GM18909 (cell line): Measurements from ENCODE around the gene KLHL17.

ENCODE experiments used
- ATAC-seq: cut with Tn5 transposase; IDR thresholded peaks from one replicate; pipeline ENCODE4 v1.9.1; 2021; ENCODE audit warnings: mild to moderate bottlenecking; ENCODE audit not compliant: unreplicated experiment, poor library complexity

Gene KLHL17

GRCh38 chr1:947958-948357, 12.4 kb upstream of the KLHL17 start:
- ATAC-seq: no peak

GRCh38 chr1:950268-950667, 10.1 kb upstream of the KLHL17 start:
- ATAC-seq: no peak

- no peak for ATAC-seq
Measured at GRCh38 chr1:950881-951280, 9.5 kb upstream of the KLHL17 start.

GRCh38 chr1:951364-951763, 9.0 kb upstream of the KLHL17 start:
- ATAC-seq: no peak

- ATAC-seq: no peak
Measured at GRCh38 chr1:952201-952600, 8.2 kb upstream of the KLHL17 start.

GRCh38 chr1:952603-953002, 7.8 kb upstream of the KLHL17 start:
- ATAC-seq: no peak

- ATAC-seq: no peak
Measured at GRCh38 chr1:953524-954320, 6.7 kb upstream of the KLHL17 start.

GRCh38 chr1:954927-955326, 5.5 kb upstream of the KLHL17 start:
- no peak for ATAC-seq

GRCh38 chr1:955474-955873, 4.9 kb upstream of the KLHL17 start:
- no peak for ATAC-seq

- no peak for ATAC-seq
Measured at GRCh38 chr1:956636-957035, 3.7 kb upstream of the KLHL17 start.

GRCh38 chr1:958823-959730, 1.3 kb upstream of the KLHL17 start, which contains the start of gene NOC2L:
TSS of gene NOC2L (minus strand) at chr1:959256. CDS start at chr1:959240, 16 bp downstream.
- ATAC-seq: peak; percentile 73

- ATAC-seq: no peak
Measured at GRCh38 chr1:959731-960362, 537 bp upstream of the KLHL17 start.

- no peak for ATAC-seq
Measured at GRCh38 chr1:961132-961669, 817 bp downstream of the KLHL17 start.

GRCh38 chr1:962381-963300, 2.3 kb downstream of the KLHL17 start:
- ATAC-seq: no peak

- no peak for ATAC-seq
Measured at GRCh38 chr1:963301-963651, 2.9 kb downstream of the KLHL17 start.

GRCh38 chr1:963746-964525, 3.6 kb downstream of the KLHL17 start:
- ATAC-seq: no peak

- ATAC-seq: no peak
Measured at GRCh38 chr1:964691-965525, 4.5 kb downstream of the KLHL17 start.

GRCh38 chr1:965526-966134, 5.2 kb downstream of the KLHL17 start:
- ATAC-seq: no peak
